CD4-positive, alpha-beta T cell treated with Interleukin-6 for 4 hours (primary cell): ENCODE results near the gene FBXL16.
"Not testable (repeated sequence)": the region's sequence is repeated elsewhere in the genome, so short reads cannot be mapped to it uniquely, and the experiment has no call there.

Experiments used
- DNase-seq: peaks from one replicate; pipeline ENCODE4 v3.0.0-alpha.2; 2020; ENCODE audit warnings: mixed read lengths

Gene FBXL16

GRCh38 chr16:705431-706188, at the start of gene FBXL16:
FBXL16 (minus strand) TSS chr16:705801; CDS start chr16:697405, 8,396 bp downstream.
- DNase-seq: no peak

- DNase-seq: no peak
Measured at GRCh38 chr16:754656-755055, 49.1 kb upstream of the FBXL16 start.

GRCh38 chr16:754121-754607, 48.6 kb upstream of the FBXL16 start:
- DNase-seq: not testable (repeated sequence)

GRCh38 chr16:752007-752312, 46.4 kb upstream of the FBXL16 start:
- DNase-seq: no peak

- no peak for DNase-seq
Measured at GRCh38 chr16:751152-752006, 45.8 kb upstream of the FBXL16 start.

- no peak for DNase-seq
Measured at GRCh38 chr16:750485-750884, 44.9 kb upstream of the FBXL16 start.

- no peak for DNase-seq
Measured at GRCh38 chr16:749010-749409, 43.4 kb upstream of the FBXL16 start.

- DNase-seq: no peak
Measured at GRCh38 chr16:747978-748746, 42.6 kb upstream of the FBXL16 start.

- DNase-seq: no peak
Measured at GRCh38 chr16:746637-747036, 41.0 kb upstream of the FBXL16 start.

GRCh38 chr16:745739-746138, 40.1 kb upstream of the FBXL16 start:
- DNase-seq: peak; percentile 35

- DNase-seq: no peak
Measured at GRCh38 chr16:743794-744500, 38.3 kb upstream of the FBXL16 start.

GRCh38 chr16:742894-743293, 37.3 kb upstream of the FBXL16 start:
- not testable (repeated sequence) for DNase-seq

GRCh38 chr16:741986-742629, 36.5 kb upstream of the FBXL16 start:
- DNase-seq: no peak

- peak; percentile 89 for DNase-seq
Measured at GRCh38 chr16:740764-741505, 35.3 kb upstream of the FBXL16 start, which contains the start of gene CIAO3. CIAO3 (minus strand) TSS chr16:740997; CDS start chr16:740985, 12 bp downstream.

GRCh38 chr16:740459-740763, 34.8 kb upstream of the FBXL16 start:
- no peak for DNase-seq

- no peak for DNase-seq
Measured at GRCh38 chr16:739560-740458, 34.2 kb upstream of the FBXL16 start.

GRCh38 chr16:736936-737481, 31.4 kb upstream of the FBXL16 start:
- DNase-seq: no peak

- no peak for DNase-seq
Measured at GRCh38 chr16:735982-736453, 30.4 kb upstream of the FBXL16 start.

- DNase-seq: no peak
Measured at GRCh38 chr16:734981-735881, 29.6 kb upstream of the FBXL16 start.
